GM21381 (cell line): ENCODE data around the gene MACO1.

Experiments
- ATAC-seq: cut with Tn5 transposase; IDR thresholded peaks from one replicate; pipeline ENCODE4 v1.9.1; 2021; ENCODE audit warnings: mild to moderate bottlenecking, moderate library complexity; ENCODE audit not compliant: unreplicated experiment

MACO1 gene

GRCh38 chr1:25540750-25541342, 110.1 kb downstream of the MACO1 start:
- no peak for ATAC-seq

- no peak for ATAC-seq
These were observed 110.7 kb downstream of the MACO1 start for GRCh38 chr1:25541425-25541824.

GRCh38 chr1:25541889-25542658, 111.4 kb downstream of the MACO1 start:
- ATAC-seq = no peak

GRCh38 chr1:25543005-25543424, 112.3 kb downstream of the MACO1 start:
- no peak for ATAC-seq

GRCh38 chr1:25543425-25544242, 112.9 kb downstream of the MACO1 start, which contains the start of gene LDLRAP1:
LDLRAP1 (plus strand) TSS chr1:25543606; CDS start chr1:25543699, 93 bp downstream.
- peak; percentile 85 for ATAC-seq

- no peak for ATAC-seq
These were observed 113.6 kb downstream of the MACO1 start for GRCh38 chr1:25544243-25544764.

GRCh38 chr1:25544819-25545218, 114.1 kb downstream of the MACO1 start:
- no peak for ATAC-seq

GRCh38 chr1:25545767-25546166, 115.1 kb downstream of the MACO1 start:
- no peak for ATAC-seq

- no peak for ATAC-seq
These were observed 115.5 kb downstream of the MACO1 start for GRCh38 chr1:25546193-25546592.

GRCh38 chr1:25548601-25549000, 117.9 kb downstream of the MACO1 start:
- no peak for ATAC-seq

- peak; percentile 85 for ATAC-seq
These were observed 118.8 kb downstream of the MACO1 start for GRCh38 chr1:25549273-25550154.
